ENCODE measurements around the gene SFRP5.

DNA sequence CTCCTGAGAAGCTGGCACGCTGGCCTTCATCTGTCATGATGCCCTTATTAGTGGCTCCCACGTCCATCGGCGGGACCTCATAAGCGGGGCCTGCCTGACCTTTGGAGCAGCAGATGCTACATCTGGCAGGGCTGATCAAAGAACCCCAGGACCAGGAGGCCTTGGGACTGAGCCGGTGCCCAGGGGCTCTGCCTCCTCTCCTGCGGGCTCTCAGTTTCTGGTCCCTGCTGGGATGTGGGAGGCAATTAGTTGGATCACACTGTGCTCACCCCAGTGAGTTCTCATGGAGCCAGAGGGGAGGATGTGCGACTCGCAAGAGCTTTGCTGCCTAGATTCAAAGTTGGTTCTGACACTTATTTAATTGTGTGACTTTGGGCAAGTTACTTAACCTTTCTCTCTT lies 28.7 kb upstream of the SFRP5 start:
- TF ChIP-seq, protein P1, sequence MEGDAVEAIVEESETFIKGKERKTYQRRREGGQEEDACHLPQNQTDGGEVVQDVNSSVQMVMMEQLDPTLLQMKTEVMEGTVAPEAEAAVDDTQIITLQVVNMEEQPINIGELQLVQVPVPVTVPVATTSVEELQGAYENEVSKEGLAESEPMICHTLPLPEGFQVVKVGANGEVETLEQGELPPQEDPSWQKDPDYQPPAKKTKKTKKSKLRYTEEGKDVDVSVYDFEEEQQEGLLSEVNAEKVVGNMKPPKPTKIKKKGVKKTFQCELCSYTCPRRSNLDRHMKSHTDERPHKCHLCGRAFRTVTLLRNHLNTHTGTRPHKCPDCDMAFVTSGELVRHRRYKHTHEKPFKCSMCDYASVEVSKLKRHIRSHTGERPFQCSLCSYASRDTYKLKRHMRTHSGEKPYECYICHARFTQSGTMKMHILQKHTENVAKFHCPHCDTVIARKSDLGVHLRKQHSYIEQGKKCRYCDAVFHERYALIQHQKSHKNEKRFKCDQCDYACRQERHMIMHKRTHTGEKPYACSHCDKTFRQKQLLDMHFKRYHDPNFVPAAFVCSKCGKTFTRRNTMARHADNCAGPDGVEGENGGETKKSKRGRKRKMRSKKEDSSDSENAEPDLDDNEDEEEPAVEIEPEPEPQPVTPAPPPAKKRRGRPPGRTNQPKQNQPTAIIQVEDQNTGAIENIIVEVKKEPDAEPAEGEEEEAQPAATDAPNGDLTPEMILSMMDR (IDR thresholded peaks at IDR 0.05; ENCODE audit: insufficient read depth, low read depth, low read length): no peak
- TF ChIP-seq EZH2 (IDR thresholded peaks at IDR 0.05; ENCODE audit: insufficient read depth, low read length): no peak

Data from astrocyte (in vitro differentiated cells and primary cell).